T1000 (cell line): ENCODE data around the gene SOAT2.

Experiments
- DNase-seq: peaks from one replicate; lab custom pipeline; 2025; ENCODE audit warnings: mixed read lengths; lab: John Stamatoyannopoulos, UW

The SOAT2 gene

DNA sequence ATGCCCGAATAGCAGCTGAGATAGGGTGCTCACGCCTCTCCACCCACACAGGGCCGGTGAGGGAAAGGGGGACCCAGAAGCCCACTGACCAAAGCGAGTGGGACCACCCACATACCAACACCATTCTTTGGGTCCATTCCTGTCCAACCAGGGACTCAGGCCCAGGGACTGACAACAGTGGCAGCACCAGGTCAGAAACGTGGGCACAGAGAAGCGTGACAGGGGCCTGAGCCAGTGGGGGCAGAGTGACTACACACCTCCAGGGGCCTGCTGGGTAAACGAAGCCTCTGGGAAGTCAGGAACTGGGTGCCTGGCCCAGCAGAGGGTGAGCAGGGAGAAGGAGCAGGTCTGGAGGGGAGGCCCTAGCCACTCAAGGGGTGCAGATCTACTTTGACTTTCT, 37.8 kb upstream of the SOAT2 start:
- no peak for DNase-seq

DNA sequence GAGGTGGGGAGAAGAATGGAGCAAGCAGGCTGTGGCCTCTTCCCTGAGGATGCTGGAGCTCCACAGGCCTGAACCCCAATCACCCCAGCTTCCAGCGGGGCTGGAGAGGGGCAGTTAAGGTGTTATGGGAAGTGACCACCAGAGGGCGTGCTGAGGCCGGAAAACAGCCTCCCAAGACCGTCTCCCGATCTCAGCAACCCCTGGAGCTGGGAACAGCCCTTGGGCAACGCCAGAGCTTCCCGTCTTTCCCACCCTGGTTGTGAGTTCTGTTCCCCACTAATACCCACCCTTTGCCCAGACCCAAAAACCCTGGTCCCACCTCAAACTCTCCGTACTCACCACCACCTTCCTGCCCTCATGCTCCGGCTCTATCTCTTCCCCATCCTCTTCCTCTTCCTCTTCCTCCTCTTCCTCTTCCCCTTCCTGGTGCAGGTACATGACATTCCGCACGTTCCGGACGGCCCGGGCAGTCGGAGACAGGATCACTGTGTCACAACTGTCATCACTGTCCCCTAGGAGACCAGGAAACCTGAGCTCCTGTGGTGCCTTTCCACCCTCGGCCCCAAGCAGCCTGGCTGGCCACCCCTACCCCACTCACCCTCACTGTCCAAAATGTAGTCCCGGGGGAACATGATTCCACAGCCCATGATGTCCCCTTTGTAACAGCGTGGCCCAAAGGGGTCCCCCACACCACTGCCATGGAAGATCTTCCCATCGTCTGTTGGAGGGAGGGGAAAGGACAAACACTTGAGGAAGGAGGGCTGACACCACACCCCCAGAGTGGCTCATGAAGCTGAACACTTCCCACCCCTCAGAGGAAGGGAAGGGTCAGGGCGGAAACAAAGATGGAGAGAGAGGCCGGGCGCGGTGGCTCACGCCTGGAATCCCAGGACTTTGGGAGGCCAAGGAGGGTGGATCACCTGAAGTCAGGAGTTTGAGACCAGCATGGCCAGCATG, 37.0 kb upstream of the SOAT2 start:
- DNase-seq = peak; percentile 53

DNA sequence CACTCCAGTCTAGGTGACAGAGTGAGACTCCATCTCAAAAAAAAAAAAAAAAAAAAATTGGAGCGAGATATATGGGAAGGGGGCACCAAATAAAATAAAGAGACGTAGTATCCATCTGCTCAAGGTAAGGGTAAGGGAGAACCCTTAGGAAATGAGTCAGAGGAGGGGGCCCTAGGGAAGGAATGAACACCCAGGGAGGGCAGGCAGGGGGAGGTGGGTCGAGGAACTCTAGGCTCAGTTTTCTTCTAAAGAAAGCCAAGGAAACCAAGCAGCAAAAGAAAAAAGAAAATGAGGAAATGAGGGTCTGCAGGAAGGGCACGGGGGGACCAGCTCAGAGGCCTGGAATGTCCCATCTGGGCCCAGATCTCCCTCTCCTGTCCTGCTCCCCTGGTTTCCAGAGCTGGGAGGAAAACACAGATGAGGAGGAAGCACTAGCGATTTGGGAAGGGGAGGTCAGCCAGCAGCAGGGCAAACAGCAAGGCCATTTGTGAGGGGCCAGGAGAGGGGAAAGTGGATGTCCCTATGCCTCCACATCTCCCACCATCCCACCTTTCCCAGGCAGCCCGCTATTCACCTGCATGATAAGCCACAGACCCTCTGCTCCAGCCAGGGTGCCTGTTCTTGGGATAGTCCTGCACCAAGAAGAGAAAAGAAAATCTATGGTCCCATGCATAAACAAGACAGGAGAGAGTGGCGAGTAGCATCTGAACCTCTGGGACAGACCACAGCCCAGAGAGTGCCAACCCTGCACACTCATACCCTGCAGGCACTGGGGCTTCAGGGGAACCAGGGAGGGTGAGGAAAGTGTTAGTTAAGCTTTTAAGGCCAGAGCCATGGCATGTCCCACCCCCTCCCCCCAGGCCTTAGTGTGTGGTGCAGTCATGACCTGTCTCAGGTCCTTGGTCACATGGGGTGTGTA, 36.0 kb upstream of the SOAT2 start:
- no peak for DNase-seq

DNA sequence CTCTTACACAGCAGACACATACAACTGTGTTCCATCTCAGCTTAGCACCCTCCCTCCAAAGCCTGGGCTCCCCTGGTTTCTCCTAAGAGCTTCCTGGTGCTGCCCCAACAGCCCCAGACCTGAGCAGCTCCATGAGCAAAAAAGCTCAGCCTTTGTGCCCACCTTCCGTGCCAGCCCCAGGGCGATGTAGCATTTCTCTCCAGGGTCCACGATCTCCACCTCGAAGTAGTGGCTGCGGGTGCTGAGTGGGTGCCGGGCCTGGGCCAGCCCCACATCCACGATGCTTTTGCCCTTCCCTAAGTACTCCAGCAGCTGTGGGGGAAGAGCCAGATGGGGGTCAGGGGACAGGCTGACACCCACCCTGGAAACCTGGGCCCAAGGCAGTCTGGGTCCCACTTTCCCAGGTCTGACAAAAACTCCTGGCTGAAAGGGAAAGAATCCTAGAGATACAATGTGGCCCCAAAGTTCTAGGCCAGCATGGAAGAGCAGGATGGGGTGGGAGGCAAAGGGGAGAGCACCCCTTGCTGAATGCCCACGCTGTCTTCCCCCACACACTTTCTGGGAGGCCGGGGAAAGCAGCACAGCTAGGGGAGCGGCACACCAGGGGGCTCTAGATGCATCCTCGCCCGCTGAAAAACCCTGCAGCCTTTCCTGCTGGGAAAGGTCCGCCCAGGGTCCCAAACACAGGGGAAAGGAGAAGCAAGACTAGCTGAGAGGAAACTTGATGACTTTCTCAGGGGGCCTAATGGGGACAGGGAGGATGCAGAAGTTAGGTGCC, 35.1 kb upstream of the SOAT2 start:
- no peak for DNase-seq

DNA sequence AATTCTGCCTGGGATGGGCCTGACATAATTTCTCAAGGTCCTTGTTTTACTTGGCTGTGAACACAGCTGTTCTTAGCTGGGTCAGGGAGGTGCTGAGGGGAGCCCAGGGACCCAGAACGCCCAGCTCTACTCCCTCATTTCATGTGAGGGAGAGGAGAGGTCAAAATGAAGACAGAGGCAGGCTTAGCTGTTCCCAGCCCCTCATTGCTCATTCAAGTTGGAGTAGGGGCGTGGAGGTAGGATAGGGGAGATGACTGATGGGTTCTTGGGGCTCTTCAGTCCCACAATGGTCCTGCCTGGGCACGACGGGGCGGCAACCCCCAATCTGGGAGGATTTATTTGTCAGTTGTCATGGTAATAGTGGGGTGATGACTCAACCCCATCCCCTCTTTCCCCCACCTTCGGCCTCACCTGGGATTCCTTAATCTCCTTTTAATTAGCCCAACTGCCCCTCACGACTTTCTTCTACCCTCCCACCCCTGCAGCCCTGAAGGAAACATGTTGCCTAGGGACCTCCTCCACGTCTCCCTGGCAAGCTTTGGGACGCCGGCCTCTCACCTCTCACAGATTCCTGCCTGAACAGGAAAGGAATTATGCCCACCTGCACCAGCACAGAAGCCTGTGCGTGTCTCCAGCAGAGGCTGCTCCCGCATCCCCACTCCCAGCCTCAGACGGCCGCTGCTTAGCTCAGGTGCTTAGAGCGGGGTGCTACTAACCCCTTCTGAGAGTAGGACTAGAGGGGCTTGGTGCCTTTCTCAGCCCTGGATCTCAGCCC, 34.3 kb upstream of the SOAT2 start:
- no peak for DNase-seq

DNA sequence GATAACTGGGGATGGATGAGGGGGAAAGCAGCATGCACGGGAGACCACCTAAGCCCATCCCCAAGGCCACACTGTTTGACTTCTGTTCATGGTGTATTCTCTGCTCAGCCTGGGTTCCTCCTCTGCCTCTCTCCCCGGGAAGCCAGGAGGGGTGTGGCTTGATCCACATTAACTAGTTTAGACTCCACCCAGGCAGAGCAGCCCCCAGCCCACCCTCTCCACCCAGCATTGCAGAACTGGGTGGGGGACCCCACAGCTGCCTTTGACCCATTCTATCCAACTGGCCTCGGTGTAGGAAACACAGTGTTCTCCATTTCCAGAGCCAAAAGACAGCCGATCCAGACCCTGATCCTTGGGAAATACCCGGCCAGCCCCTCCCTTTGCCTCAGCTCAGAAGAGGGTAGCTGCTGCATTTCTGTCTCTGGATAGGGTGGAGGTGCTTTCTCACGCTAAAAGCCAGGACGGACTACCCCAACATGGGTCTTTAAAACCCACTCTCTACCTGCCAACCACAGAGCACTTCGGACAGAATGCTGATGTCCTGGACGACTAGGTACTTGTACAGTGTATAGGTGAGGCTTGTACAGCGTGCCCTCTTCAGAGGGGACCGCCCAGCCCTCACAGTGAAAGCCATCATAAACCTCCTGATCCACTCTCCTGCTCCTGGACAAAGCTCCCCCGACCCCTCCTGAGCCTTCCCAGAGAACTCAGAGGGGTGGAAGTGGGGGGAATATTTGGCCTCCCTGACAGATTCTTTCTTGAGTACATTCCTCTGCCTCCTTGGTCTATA, 33.5 kb upstream of the SOAT2 start:
- no peak for DNase-seq

DNA sequence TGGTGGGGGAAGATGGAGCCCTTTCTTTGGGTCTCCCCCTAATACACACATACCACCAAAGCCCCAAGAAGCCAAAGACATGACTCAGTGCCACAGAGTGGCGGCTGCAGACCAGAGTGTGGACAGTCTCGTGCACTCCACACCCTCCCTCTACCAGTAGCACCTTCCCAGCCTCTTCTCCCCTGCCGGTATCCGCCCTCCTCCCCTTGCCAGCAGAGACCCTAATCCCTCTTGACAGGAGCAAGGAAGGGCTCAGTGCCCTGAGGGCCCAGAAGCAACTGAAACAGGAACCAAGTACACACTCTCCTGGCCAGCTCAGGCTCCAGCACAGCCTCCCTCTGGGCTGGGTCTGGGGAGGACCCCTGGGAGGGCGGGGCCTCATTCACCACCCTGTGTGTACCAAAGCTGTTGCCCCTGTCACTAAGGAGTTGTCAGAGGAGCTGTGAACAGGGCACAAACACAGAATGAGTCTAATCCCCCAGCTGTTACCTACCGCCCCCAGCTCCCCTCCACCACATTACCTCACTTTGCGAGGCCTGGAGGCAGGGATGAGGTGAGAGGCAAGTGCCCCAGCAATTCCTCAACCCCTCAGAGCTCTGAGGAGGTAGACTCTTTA, 32.3 kb upstream of the SOAT2 start:
- DNase-seq = no peak

DNA sequence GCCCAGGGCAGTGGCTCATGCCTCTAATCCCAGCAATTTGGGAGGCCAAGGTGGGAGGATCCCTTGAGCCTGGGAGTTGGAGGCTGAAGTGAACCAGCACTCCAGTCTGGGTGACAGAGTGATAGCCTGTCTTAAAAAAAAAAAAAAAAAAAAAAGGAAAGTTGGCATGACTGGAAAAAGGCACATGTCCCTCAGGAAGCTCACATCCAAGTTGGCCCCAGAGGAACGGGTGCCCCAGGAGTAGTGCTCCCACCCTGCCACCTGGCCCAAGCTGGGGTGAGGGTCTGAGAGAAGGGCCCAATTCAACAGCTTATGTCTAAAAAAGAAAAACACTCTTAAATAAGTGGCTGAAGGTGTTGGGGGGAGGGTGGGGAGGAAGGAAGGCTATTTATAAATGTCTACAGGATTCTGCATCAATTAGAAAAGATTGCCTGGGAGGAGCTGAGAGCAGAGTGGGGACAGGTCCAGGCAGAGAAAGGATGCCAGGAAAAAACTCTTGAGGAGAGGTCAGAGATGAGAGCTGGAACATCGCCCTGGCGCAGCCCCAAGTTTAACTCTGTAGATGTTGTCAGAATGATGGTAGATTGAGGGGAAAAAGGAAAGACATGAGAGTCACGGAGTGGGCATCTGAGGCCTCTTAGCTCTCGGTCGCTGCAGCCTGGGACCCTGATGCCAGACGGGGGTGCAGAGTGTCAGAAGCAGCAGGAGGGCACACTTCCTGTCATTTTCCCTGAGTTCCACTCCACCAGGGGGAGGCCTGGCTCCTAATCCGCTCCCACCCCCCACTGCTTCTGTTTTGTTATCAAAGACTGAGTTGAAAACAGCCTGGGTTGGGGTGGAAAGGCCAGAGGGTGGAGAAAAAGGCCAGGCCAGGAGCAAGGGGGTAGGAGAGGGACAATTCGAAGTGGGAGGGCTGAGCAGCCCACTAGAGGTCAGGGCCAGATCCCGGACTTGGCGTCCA, 31.4 kb upstream of the SOAT2 start:
- no peak for DNase-seq

DNA sequence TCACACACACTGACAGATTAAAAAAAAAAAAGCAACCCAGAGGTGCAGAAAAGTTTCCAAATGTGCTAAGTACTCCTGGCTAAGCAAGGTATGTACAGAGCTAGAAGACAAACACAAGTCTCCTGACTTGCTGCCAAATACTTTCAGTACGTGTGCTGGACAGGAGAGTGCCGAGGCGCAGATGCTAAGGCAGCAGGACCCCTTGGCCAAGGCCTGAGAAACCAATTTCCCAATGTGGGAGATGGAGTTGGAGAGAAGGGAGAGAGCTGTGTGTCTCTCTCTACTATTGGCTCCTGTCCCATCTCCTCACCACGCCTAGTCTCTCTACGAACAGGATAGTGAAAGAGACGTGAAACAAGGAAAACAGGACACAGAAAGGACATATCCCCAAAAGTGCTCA, 29.4 kb upstream of the SOAT2 start:
- DNase-seq = no peak

DNA sequence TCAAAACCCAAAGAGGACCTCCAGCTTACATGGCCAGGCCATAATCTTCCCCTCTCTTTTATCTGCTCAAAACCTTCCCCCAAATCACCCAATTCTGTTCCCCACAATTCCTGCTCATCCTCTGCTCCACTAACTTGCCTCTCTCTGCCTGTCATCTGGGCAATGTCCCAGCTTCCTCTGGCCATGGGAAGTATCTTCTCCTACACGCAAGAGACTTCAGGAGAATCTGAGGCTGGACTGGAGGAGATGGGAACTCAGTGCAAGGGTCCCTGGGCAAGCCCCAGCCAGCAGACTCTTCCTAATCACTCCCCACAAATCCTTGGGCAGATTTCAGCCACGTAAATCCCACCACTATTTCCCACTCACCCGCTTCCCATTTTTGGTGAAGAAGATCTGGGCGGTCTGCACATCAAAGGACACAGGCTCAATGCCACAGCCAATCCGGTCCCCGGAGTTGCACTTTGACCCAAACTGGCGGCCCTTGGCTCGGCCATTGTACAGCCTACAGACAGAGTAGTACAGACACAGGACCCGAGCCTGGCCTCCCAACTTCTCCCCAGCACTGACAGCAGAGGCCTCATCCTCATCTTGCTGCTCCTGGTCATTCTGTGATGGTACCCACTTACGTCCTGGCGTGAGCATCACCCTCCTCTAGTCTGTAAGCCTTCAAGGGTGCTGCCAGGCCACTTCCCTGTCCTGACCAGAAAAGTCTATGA, 28.8 kb upstream of the SOAT2 start:
- no peak for DNase-seq

DNA sequence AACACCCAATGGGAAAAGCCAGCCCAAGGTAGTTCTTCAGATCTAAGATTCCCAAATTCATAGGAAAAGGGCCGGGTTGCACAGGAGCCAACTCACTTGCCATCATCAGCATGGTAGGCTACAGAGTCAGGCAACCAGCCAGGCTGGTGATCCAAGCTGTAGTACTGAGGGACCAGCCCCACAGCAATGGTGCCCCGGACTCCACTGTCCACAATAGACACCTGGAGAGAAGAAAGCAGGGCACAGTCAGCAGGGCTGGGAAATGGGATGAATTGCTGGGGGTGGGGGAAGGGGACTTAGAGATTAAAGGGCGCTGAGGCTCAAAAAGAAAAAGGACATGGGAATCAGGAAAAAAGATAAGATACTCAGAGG, 28.3 kb upstream of the SOAT2 start:
- no peak for DNase-seq

DNA sequence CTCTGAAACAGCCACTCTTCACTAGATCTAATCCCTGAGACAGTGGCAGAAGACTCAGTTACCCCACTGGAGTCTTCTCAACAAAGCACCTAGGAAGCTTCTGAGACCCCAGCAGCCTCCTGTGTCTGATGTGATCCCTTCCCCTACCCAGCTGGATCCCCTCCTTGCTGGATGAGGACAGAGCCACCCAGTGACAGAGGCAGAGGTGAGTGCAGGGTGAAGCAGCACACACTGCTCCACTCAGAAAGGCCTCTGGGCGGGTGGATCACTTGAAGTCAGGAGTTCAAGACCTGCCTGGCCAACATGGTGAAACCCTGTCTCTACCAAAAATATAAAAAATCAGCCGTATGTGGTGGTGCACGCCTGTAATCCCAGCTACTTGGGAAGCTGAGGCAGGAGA, 26.8 kb upstream of the SOAT2 start:
- no peak for DNase-seq

DNA sequence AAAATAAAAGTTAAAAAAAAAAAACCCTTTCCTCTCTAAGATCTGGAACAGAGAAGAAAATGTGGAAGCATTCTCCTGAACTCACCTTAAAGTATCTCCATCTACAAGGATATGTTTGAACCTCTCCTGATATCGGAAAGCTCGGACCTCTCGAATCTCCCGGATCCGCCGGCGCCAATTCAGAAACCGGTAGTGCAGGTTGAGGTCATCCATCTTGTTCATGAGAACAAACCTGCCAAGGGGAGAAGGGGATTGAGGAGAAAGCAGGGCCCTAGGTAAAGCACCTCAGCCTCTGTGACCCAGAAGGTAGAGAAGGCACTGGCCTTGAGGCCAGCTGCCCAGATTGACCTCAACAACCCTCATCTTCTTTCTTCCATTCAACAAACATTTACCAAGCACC, 26.3 kb upstream of the SOAT2 start:
- no peak for DNase-seq

DNA sequence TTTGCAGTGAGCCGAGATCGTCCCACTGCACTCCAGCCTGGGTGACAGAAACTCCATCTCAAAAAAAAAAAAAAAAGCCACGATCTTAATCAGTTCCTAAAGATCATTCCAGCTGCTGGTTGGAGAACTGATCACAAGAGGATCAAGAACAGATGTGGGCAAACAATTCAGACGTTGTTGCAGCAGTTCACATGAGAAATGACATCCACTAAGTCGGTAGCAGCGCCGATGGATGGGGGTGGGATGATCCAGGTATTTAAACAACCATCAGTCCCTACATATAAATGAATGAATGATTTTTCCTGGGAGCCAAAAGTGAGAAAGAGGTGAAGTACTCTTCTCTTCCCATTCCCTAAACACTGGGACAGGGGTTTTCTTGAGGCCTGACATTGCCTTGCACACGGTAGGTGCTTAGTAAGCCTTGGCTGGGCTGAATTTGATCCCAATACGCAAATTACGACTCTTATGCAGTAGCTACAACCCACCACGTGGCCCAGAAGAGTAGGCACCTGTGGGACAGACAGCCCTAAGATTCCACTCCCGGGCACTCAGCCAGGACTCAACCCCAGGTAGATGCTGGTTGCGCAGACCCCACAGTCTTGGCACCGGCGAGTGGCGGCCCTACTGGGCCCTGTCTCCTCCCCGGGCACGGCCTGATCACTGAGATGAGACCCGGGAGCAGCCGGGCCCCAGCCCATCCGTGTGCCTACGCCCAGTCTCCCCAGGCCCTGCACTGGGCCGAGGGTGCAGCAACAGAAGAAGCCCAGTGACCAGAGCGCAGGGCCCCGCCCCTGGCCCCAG, 24.7 kb upstream of the SOAT2 start:
- no peak for DNase-seq

DNA sequence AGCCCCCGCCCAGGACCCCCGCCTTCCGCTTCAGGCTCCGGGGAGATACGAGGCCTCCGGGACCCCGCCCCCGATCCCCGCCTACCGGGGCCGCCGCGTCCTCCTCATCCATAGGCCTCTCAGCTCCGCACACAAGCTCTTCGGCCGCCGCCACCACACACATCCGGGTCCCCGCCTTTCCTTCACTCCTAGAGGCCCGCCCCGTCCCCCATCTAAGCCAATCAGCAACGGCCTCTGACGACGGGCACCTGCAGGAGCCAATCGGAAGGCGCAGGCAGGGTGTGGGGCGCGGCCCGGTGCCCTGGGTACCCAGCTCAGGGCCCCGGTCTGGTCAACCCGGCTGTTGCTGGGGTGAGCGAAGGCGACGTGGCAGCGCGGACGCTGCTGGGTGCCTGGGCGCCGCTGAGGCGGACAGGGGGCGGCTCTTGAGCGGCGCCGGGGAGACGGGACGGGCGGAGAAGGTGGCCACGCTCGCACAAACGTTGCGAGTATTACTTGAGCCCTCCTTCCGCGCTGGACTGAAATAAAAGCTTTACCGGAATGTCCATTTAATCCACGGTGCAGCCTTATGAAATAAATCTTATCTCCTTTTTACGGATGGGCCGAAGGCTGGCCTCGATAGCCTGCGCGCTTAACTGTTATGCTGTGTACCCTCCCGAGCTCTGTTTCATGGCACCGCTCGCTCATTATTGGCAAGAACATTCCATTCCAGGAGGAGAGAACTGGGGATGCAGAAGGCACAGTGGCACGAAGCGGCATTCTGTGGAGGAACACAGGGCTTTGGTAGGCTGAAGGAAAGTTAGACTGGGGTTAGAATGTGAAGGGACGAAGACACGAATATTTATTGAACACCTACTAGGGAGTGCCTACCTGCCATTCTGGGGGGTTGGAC, 23.8 kb upstream of the SOAT2 start, which contains the start of gene SPRYD3:
TSS of gene SPRYD3 (minus strand) at position 165 of the 892 bp plus-strand sequence. CDS start at position 108, 57 bp downstream.
- DNase-seq = peak; percentile 98

DNA sequence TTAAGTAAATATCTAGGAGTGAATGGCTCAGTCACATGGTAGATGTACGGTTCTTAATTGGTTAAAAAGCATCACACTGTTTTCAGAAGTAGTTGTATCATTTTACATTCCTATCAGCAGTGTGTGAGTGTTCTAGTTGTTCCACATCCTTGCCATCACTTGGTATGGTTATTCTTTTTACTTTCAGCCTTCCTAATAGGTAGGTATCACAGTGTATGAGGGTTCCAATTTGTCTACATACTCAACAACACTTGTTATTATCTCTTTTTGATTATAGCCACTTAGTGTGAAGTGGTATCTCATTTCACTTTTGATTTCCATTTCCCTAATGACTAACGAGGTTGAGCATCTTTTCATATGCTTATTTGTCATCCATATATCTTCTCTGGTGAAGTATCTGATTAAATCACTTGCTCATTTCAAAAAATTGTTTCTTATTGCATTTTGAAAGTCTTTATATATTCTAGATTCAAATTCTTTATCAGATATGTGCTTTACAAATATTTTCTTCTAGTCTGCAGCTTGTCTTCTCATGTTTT, 20.6 kb upstream of the SOAT2 start:
- DNase-seq = no peak
